22Rv1 (cell line): ENCODE measurements around the gene KPNB1.
A peak's percentile ranks its signal among the peaks of the same experiment; 100 is the strongest.

ENCODE experiments used
- ZFX ChIP-seq: fragments of 450-650 bp; IDR thresholded peaks from 2 replicates; pipeline ENCODE4 v1.6.1; 2017; ENCODE audit warnings: antibody characterized with exemption, borderline replicate concordance
- TF ChIP-seq, protein P1 (sequence below): fragments of 450-650 bp; IDR thresholded peaks from 2 replicates; pipeline ENCODE4 v1.5.1; 2017; ENCODE audit warnings: mild to moderate bottlenecking

DNA sequence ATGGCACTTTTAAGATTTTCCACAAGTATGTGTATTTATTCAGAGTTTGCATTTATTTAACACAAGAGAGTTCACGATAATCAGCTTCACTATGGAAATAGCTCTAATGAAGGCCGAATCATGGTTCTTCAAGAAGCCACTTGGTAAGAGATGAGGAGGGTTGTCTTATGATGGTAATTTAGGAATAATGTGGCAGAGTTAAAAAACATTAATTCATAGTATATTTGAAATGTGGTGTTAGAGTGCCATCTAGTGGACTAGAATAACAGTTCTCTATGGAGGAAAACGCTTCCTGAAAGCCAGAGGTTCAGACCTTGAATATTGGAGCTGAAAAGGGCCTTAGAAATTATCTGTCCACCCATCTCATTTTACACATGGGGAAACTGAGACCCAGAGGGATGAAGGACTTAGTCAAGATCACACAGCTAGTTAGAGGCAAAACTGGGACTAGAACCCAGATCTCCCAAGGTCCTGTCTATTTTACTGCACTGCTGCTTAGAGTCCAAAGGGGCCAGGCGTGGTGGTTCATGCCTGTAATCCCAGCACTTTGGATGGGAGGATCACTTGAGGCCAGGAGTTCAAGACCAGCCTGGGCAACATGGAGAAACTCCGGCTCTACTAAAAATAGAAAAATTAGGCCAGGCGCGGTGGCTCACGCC, 33.8 kb upstream of the KPNB1 start:
- TF ChIP-seq ZFX: no peak
- TF ChIP-seq, protein P1, sequence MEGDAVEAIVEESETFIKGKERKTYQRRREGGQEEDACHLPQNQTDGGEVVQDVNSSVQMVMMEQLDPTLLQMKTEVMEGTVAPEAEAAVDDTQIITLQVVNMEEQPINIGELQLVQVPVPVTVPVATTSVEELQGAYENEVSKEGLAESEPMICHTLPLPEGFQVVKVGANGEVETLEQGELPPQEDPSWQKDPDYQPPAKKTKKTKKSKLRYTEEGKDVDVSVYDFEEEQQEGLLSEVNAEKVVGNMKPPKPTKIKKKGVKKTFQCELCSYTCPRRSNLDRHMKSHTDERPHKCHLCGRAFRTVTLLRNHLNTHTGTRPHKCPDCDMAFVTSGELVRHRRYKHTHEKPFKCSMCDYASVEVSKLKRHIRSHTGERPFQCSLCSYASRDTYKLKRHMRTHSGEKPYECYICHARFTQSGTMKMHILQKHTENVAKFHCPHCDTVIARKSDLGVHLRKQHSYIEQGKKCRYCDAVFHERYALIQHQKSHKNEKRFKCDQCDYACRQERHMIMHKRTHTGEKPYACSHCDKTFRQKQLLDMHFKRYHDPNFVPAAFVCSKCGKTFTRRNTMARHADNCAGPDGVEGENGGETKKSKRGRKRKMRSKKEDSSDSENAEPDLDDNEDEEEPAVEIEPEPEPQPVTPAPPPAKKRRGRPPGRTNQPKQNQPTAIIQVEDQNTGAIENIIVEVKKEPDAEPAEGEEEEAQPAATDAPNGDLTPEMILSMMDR: peak; percentile 79
